ENCODE results near the gene TMPRSS11F. TPM values are rescaled to one million over a fixed set of nuclear protein-coding genes. Genes with fewer than 3 reads are reported as not detected.

Gene TMPRSS11F
- total RNA-seq, 2 experiments from 2014 or later, result not detected

GRCh38 chr4:68147079-68147478 is 17.4 kb upstream of the TMPRSS11F start:
- H3K4me3 Mint-ChIP-seq, result no peak overlapping the region
- peaks cover 3% of the 10 kb centered on the region for H3K9me3 Mint-ChIP-seq
- H3K36me3 Mint-ChIP-seq, result no peaks in the 10 kb centered on the region
- no peaks in the 10 kb centered on the region for H3K4me1 Mint-ChIP-seq (ENCODE audit: low read depth)
- DNase-seq, result no peak
- ChIA-PET POLR2A (no interaction called here), CTCF (no interaction called here)
- peaks cover 5% of the 10 kb centered on the region for H3K27me3 Mint-ChIP-seq
- no peak overlapping the region for H3K27ac Mint-ChIP-seq
- intact Hi-C loops (cut with micrococcal nuclease), result no loop called here

GRCh38 chr4:68145261-68145660 is 15.6 kb upstream of the TMPRSS11F start:
- H3K27me3 Mint-ChIP-seq, result peaks cover 5% of the 10 kb centered on the region

GRCh38 chr4:68141852-68142251 is 12.2 kb upstream of the TMPRSS11F start:
- Mint-ChIP-seq H3K36me3 (no peaks in the 10 kb centered on the region), H3K27ac (no peak overlapping the region), H3K4me1 (ENCODE audit: low read depth) (no peaks in the 10 kb centered on the region), H3K27me3 (no peaks in the 10 kb centered on the region), H3K9me3 (no peaks in the 10 kb centered on the region), H3K4me3 (no peak overlapping the region)
- POLR2A ChIA-PET, result no interaction called here
- CTCF ChIA-PET, result no interaction called here
- DNase-seq, result no peak
- intact Hi-C loops (cut with micrococcal nuclease), result no loop called here

More at GRCh38 chr4:68145261-68145660, 15.6 kb upstream of the TMPRSS11F start:
- POLR2A ChIA-PET, result no interaction called here
- no peaks in the 10 kb centered on the region for H3K36me3 Mint-ChIP-seq
- no peaks in the 10 kb centered on the region for H3K4me1 Mint-ChIP-seq (ENCODE audit: low read depth)
- intact Hi-C loops (cut with micrococcal nuclease), result no loop called here
- H3K4me3 Mint-ChIP-seq, result no peak overlapping the region
- H3K27ac Mint-ChIP-seq, result no peak overlapping the region
- no peak for DNase-seq
- H3K9me3 Mint-ChIP-seq, result peaks cover 3% of the 10 kb centered on the region
- CTCF ChIA-PET, result no interaction called here

DNA sequence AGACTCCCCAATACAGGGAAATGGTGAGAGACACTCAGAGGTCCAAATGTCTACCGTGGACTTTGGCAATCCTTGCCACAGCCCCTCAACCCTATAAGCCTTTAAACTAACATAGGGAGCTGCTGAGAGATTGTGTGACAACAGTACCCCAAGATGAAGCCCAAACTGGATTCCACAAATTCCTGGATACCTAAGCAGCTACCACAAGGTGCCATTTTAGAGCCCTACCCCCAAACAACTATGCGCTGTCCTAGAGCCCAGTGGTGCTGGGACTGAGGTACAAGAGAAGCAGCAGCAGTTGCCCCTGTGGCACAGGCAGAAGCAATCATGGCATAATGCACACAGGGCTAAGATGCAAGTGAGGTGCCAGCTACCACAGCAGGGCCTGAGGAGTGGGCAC is 2.7 kb upstream of the TMPRSS11F start:
- CTCF ChIA-PET, result no interaction called here
- POLR2A ChIA-PET, result no interaction called here
- Mint-ChIP-seq H3K4me3 (no peak overlapping the region), H3K9me3 (peaks cover 4% of the 10 kb centered on the region), H3K27ac (no peak overlapping the region), H3K4me1 (ENCODE audit: low read depth) (no peaks in the 10 kb centered on the region), H3K27me3 (peaks cover 2% of the 10 kb centered on the region), H3K36me3 (no peaks in the 10 kb centered on the region)
- no peak for DNase-seq
- intact Hi-C loops (cut with micrococcal nuclease), result no loop called here

DNA sequence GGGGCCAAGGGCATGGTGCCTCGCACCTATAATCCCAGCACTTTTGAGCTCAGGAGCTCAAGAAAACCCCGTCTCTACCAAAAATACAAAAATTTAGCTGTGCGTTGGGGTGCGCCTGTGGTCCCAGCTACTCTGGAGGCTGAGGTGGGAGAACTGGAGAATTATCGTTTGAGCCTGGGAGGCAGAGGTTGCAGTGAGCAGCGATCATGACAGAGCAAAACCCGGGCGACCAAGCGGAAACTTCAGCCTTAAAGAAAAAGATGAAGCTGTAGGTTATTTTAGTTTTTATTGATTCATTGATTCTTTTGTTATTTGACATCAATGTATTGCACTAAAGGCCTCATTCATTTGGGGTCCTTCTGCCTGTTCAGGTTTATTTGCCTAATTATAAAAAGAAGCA is 5.4 kb downstream of the TMPRSS11F start:
- peaks cover 2% of the 10 kb centered on the region for H3K27me3 Mint-ChIP-seq
- H3K4me3 Mint-ChIP-seq, result no peak overlapping the region
- H3K4me1 Mint-ChIP-seq (ENCODE audit: low read depth), result no peaks in the 10 kb centered on the region
- ChIA-PET POLR2A (no interaction called here), CTCF (no interaction called here)
- no peak overlapping the region for H3K27ac Mint-ChIP-seq
- no peaks in the 10 kb centered on the region for H3K36me3 Mint-ChIP-seq
- no peak for DNase-seq
- H3K9me3 Mint-ChIP-seq, result no peaks in the 10 kb centered on the region
- intact Hi-C loops (cut with micrococcal nuclease), result no loop called here

DNA sequence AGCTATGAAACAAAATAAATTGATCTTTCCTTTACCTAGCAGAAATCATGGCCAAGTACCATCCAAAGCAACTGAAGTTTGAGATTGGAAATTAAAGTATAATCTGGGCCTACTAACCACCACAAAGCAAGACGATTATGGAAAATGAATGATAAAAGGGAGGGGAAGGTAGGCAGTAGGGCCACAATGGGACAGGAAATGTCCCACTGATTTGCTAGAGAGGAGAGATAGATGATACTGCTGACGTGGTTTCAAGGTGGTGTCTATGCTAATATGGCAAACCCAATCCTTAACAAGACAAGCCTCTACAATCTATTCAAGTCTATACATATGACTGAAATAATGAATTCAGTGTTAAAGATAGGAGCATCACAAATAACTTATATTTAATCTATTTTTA is 6.1 kb downstream of the TMPRSS11F start:
- POLR2A ChIA-PET, result no interaction called here
- Mint-ChIP-seq H3K27me3 (no peaks in the 10 kb centered on the region), H3K4me3 (no peak overlapping the region), H3K27ac (no peak overlapping the region), H3K4me1 (ENCODE audit: low read depth) (no peaks in the 10 kb centered on the region), H3K9me3 (no peaks in the 10 kb centered on the region), H3K36me3 (no peaks in the 10 kb centered on the region)
- intact Hi-C loops (cut with micrococcal nuclease), result no loop called here
- CTCF ChIA-PET, result no interaction called here
- DNase-seq, result no peak

DNA sequence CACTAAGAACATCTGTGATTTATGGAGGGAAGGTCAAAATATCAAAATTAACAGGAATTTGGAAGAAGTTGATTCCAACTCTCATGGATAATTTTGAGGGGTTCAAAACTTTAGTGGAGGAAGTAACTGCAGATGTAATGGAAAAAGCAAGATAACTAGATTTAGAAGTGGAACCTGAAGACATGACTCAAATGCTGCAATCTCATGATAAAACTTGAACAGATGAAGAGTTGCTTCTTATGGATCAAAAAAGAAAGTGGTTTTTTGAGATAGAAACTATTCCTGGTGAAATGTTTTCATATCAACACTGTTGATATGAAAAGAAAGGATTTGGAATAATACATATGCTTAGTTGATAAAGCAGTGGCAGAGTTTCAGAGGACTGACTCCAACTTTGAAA is 9.7 kb downstream of the TMPRSS11F start:
- intact Hi-C loops (cut with micrococcal nuclease), result no loop called here
- Mint-ChIP-seq H3K27me3 (no peaks in the 10 kb centered on the region), H3K27ac (no peak overlapping the region), H3K4me1 (ENCODE audit: low read depth) (no peaks in the 10 kb centered on the region), H3K36me3 (no peaks in the 10 kb centered on the region), H3K4me3 (no peak overlapping the region), H3K9me3 (peaks cover 7% of the 10 kb centered on the region)
- ChIA-PET CTCF (no interaction called here), POLR2A (no interaction called here)
- no peak for DNase-seq

- H3K36me3 Mint-ChIP-seq, result no peaks in the 10 kb centered on the region
These were observed 19.2 kb downstream of the TMPRSS11F start for GRCh38 chr4:68110441-68110840.

GRCh38 chr4:68109868-68110267 is 19.8 kb downstream of the TMPRSS11F start:
- intact Hi-C loops (cut with micrococcal nuclease), result no loop called here
- H3K36me3 Mint-ChIP-seq, result no peaks in the 10 kb centered on the region
- H3K9me3 Mint-ChIP-seq, result no peaks in the 10 kb centered on the region
- POLR2A ChIA-PET, result no interaction called here
- CTCF ChIA-PET, result no interaction called here
- H3K4me1 Mint-ChIP-seq (ENCODE audit: low read depth), result no peaks in the 10 kb centered on the region
- no peak for DNase-seq
- H3K4me3 Mint-ChIP-seq, result no peak overlapping the region
- H3K27me3 Mint-ChIP-seq, result no peaks in the 10 kb centered on the region
- H3K27ac Mint-ChIP-seq, result no peak overlapping the region

More at GRCh38 chr4:68110441-68110840, 19.2 kb downstream of the TMPRSS11F start:
- Mint-ChIP-seq H3K4me1 (ENCODE audit: low read depth) (no peaks in the 10 kb centered on the region), H3K9me3 (peaks cover 2% of the 10 kb centered on the region), H3K4me3 (no peak overlapping the region), H3K27ac (no peak overlapping the region), H3K27me3 (no peaks in the 10 kb centered on the region)
- CTCF ChIA-PET, result no interaction called here
- no peak for DNase-seq
- POLR2A ChIA-PET, result no interaction called here
- intact Hi-C loops (cut with micrococcal nuclease), result no loop called here

DNA sequence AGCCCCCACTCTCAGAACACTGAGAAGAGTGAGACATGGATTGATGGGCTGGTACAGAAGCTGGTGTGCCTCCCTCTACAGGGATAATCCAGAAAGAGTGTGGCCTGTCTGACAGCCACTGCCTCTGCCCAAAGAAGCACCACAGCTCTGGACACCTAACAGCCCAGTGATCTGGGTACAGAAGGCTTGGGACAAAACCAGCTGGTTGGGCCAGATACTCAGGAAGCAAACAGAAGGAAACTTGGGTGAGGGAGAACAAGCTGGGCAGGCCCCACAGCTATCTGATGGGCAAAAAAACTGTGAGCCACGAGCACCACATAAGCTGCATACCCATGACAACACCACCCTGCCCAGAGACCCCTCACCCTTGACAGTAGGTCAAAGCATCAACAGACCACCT is 46.9 kb downstream of the TMPRSS11F start:
- no peaks in the 10 kb centered on the region for H3K4me1 Mint-ChIP-seq (ENCODE audit: low read depth)
- no peak overlapping the region for H3K4me3 Mint-ChIP-seq
- no peak for DNase-seq
- no peaks in the 10 kb centered on the region for H3K27me3 Mint-ChIP-seq
- intact Hi-C loops (cut with micrococcal nuclease), result no loop called here
- ChIA-PET CTCF (interaction anchor here (0.7 kb wide), 1 partner anchor 23 kb away, joined by 3 read pairs; no protein-coding TSS in a partner anchor), POLR2A (no interaction called here)
- no peaks in the 10 kb centered on the region for H3K36me3 Mint-ChIP-seq
- H3K27ac Mint-ChIP-seq, result no peak overlapping the region
- H3K9me3 Mint-ChIP-seq, result peaks cover 8% of the 10 kb centered on the region

DNA sequence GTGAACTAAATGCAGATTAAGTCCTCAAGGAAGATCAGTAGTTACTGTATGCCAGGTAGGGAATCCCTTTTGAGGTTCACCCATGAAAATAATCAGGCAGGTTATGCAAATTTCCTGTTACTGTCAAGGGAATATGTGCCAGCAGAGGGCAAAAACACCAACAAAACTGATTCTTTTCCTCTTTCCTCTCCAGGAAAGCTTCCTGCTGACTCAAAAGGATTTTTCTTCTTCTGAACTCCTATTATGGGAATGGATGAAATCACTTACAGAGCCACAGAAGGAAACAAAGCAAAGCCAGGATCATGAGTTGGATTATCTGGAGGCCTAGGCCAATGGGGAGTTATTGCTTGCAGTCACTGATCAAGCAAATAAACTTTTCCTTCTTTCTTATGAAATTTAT is 49.7 kb downstream of the TMPRSS11F start:
- Mint-ChIP-seq H3K27me3 (no peaks in the 10 kb centered on the region), H3K9me3 (no peaks in the 10 kb centered on the region), H3K4me3 (no peak overlapping the region), H3K36me3 (no peaks in the 10 kb centered on the region), H3K4me1 (ENCODE audit: low read depth) (no peaks in the 10 kb centered on the region), H3K27ac (no peak overlapping the region)
- POLR2A ChIA-PET, result no interaction called here
- intact Hi-C loops (cut with micrococcal nuclease), result no loop called here
- CTCF ChIA-PET, result no interaction called here
- DNase-seq, result no peak

DNA sequence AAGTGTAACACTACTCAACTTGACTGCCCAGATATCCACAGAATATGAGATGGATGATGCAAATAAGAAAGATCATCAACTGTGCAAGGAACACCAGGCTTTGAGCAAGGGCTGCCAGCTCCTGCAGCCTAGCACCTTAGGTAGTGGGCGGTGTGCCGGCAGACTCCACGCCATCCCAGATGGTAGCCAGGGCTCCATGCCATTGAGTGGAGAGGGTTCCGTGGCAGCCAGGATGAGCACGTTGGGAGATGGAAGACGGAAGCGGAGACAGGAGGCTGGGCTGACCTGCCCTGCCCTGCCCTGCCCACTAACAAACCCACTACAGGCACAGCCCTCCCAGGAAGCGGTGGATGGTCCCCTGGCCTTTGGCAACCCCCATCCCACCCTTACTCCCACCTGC is 51.9 kb downstream of the TMPRSS11F start:
- POLR2A ChIA-PET, result no interaction called here
- H3K27ac Mint-ChIP-seq, result no peak overlapping the region
- no peaks in the 10 kb centered on the region for H3K36me3 Mint-ChIP-seq
- CTCF ChIA-PET, result no interaction called here
- H3K27me3 Mint-ChIP-seq, result no peaks in the 10 kb centered on the region
- no peak overlapping the region for H3K4me3 Mint-ChIP-seq
- intact Hi-C loops (cut with micrococcal nuclease), result no loop called here
- no peak for DNase-seq
- no peaks in the 10 kb centered on the region for H3K4me1 Mint-ChIP-seq (ENCODE audit: low read depth)
- no peaks in the 10 kb centered on the region for H3K9me3 Mint-ChIP-seq

DNA sequence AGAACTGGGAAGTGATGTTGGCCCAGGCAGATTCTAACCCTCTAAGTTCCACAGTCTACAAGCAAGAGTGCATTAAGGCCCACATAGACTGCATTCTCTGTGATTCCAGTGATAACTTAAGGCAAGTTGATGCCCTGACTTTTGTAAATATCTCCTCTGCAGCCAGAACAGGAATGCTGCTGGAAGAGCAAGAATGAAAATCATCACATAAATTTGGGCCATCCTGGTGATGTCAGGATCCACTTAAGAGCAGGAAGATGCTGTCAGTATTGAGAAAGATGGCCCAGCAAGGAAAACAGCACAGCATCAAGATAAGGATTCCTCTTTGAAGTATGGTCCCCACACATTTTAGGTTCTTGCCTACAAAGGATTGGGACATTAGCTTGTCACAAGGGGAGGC is 52.4 kb downstream of the TMPRSS11F start:
- Mint-ChIP-seq H3K4me3 (no peak overlapping the region), H3K4me1 (ENCODE audit: low read depth) (no peaks in the 10 kb centered on the region), H3K36me3 (no peaks in the 10 kb centered on the region), H3K27me3 (no peaks in the 10 kb centered on the region), H3K27ac (no peak overlapping the region), H3K9me3 (no peaks in the 10 kb centered on the region)
- POLR2A ChIA-PET, result no interaction called here
- DNase-seq, result no peak
- CTCF ChIA-PET, result no interaction called here
- intact Hi-C loops (cut with micrococcal nuclease), result no loop called here

- DNase-seq, result no peak
- no peaks in the 10 kb centered on the region for H3K27me3 Mint-ChIP-seq
- POLR2A ChIA-PET, result no interaction called here
- CTCF ChIA-PET, result interaction anchor here (0.6 kb wide), 1 partner anchor 23 kb away, joined by 3 read pairs; no protein-coding TSS in a partner anchor
- intact Hi-C loops (cut with micrococcal nuclease), result no loop called here
- H3K4me1 Mint-ChIP-seq (ENCODE audit: low read depth), result no peaks in the 10 kb centered on the region
- no peak overlapping the region for H3K4me3 Mint-ChIP-seq
- no peak overlapping the region for H3K27ac Mint-ChIP-seq
- H3K36me3 Mint-ChIP-seq, result no peaks in the 10 kb centered on the region
- no peaks in the 10 kb centered on the region for H3K9me3 Mint-ChIP-seq
These were observed 53.5 kb downstream of the TMPRSS11F start for GRCh38 chr4:68076194-68076593.

Data from activated CD4-positive, alpha-beta memory T cell treated with anti-CD3 and anti-CD28 coated beads for 36 hours (primary cell).